ENCODE measurements around the gene SSH3.

SSH3 gene

DNA sequence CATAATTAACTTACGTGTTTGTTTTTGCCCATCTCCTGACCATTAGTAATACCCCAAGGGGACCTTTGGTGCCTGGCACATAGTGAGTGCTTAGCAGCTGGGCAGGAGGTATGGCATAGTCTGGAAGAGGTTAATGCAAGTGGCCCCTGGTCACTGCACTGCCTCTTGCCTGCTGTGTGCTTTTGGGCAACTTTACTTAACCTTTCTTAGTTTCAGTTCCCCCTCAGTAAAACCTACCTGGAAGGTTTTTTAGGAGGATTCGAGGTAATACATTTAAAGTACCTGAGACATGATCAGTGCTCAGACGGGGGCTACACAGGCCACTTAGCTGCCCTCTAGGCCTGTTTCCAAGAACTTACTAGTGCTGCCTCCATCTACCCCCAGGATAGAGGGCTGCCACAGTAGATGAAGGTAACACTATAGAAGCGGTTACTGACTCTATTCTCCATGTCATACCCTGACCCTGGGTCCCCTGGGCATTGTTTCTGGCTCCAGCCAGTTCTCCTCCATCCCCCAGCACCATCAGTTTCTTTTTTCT lies 46.7 kb downstream of the SSH3 start:
- no peak for DNase-seq

DNA sequence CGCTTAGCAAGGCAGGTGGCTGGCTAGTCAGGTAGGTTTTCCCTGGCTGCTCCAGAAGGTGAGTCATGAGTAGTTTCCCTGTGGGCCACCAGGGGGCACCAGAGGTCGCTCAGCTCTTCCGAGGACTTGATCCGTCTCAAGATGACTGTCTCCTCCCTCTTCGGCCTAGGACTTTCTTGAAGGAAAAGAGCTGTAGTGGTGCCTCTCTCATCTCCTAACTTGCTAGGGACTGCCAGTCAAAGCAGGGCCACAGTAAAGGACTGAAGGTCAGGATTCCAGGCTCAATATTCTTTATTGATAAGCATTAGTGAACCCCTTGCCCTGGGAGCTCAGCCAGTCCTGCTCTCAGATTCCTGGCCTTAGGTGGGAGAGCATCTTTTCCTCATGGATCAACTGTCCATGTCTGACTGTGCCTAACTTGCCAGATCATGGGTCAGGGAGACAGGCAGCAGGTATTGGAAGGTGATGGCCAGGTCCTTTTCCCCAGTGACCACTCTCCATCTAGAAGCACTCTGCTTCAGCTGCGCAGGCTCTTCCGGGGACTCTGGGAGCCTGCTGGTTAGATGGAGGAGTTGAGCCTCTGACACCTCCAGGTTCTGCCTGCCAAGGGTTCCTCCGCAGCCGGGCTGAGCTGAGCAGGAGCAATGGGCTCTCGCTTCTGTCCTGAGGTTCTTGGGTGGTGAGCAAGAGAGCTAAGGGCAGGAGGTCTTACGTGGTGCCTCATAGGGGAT lies 48.1 kb downstream of the SSH3 start:
- DNase-seq = peak; percentile 64

DNA sequence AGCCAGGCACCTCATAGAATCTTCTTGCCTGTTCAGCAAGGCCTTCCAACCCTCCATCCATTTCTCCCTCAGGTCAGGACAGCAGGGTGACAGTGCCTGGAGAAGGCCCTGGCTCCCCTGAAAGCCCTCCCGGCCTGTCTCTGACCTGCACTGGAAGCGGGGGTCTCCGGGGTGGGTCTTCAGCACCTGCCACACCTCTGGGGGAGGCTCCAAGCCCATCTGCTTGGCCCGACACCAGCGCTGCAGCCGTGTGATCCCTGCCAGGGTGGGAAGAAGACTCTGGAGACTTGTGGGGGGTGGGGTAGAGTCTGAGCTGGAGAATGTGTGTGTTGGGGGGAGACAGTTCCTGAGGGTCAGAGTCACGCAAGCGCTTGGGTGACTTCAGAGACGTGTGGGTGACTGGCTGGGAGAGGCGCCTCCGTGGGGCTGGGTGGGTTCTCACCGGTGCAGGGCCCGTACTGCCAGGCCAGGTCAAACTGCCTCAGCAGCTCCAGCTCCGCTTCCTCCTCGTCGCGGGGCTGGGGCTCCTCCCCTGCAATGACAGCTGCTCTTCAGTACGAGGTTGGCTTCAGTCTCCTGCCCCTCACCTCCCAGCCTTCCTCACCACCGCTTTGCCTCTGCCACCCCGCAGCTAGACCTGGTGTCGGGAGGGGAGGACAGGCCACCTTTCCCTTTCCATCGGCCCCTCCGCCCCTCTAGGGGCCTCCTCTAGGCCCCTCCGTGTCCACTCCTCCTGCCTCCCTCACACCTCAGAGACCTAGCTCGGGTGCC lies 49.4 kb downstream of the SSH3 start:
- no peak for DNase-seq

DNA sequence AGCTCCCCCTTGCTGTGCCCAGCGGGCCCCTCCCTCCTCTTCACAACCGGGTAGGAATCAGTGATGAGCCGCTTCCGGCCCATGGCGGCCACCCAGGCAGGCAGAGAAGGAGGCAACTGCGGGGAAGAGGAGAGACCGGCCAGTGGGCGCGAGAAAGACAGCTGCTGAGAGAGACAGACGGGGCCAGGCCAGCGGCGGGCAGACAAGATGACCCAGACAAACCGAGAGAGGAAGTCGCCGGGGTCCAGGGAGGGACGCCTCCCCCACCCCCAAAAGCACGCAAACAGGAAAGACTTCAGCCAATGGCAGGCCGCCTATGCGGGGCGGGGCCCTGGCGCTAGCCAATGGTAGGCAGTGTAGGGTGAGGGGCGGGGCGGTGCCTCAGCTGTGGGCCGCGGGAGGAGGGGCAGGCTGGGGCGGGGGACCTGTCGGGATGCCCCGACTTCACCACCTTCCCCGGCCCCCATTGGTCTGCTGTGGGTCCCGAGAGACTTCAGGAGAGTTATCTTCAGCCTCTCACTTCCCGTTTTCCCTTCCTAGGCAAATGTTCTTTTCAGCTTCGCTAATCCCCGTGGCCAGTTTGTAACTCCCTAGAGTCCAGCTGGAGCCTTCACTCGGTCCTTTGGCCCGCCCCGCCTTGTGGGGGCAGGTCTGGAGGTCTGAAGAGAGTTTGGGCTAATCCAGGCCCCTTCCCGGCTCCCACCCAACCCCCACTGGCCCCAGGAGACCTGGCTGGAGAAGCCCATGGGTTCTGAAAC lies 50.2 kb downstream of the SSH3 start, which contains the start of gene POLD4:
Gene POLD4 (minus strand): TSS at position 230 of the 758 bp plus-strand sequence. CDS start 147 bp downstream, at position 83.
- peak; percentile 94 for DNase-seq

DNA sequence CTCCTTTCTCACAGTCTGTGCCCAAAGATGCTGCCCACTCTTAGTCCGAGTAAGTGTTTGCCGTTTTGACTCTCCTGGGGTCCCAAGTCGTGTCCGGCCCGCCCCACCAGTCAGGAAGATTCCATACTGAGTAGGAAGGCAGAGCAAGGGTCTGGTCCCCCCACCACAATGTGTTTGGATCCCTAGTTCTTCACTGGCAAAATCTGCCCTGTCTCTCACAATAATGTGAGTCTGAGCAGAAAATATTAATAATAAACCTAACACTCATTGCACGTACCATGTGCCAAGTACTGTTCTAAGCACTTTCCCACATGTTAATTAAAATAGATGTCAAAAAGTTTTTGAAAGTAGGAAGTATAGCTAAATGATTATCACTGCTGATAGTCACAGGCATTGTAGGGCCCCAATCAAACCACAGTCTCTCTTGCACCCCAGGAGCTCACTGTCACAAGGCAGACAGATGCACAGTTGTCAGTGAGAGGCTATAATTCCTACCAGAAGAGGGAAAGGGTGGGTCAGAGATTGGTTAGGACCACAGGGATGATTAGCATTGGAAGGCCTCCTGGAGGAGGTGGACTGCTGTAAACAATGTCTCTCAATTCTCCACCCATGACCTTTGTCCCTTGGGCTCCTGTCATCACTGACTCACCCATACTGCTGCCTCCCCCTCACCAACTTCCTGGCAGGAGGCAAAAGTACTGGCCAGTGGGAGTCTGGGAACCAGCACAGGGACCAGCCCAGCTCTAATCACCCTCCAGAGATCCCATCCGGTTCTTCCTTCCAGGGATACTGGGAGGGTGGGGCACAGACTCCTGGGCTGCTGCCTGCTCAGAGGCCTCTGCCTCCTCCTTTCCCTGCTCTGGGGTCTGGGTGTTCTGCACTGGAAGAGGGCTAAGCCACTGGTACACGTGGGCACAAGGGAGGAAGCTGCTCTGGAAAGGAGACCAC lies 51.0 kb downstream of the SSH3 start:
- no peak for DNase-seq

GRCh38 chr11:67355023-67355793 lies 51.9 kb downstream of the SSH3 start:
- no peak for DNase-seq

GRCh38 chr11:67355794-67356386 lies 52.6 kb downstream of the SSH3 start:
- no peak for DNase-seq

- no peak for DNase-seq
These were observed 53.1 kb downstream of the SSH3 start for GRCh38 chr11:67356387-67356863.

DNA sequence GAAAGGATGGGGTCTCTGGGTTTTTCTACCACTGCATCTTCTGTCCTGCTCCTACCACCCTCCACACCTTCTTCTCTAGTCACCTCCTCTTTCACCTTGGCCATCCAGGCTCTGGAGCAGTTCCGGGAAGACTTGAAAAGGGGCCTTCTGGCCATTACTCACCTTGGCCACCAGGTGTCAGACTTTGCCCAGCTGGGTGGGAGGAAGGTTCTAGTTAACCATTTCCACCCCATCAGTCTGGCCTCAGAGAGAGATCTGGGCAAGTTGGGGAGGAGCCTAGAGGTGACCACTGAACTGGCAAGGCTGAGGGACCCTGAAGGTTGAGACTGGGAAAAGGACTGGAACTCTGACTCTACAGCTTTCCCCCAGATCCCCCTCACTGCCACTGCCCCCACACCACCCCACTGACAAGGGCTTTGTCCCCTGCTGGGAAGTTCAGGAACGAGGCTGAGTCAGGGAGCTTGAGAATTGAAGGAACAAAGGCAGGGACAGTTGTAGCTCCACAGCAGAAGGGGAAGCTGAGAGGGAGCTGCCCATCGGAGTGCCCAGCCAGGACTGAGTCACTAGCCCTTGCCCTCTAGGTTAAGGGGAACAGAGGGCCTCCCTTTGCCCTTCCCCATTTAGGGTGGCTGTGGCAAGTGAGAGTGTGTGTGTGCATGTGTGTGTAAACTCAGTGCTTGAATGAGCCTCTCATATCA lies 53.7 kb downstream of the SSH3 start:
- DNase-seq = peak; percentile 66

GRCh38 chr11:67357831-67358670 lies 54.7 kb downstream of the SSH3 start:
- no peak for DNase-seq

All from central memory CD4-positive, alpha-beta T cell (primary cell).